Subcutaneous adipose tissue (tissue), 4 donors: Measurements from ENCODE around the gene TMEM132E. TPM values are rescaled to one million over a fixed set of nuclear protein-coding genes. Genes with fewer than 3 reads are reported as not detected.

ENCODE experiments used
- CTCF ChIP-seq: fragments of 450-650 bp; IDR thresholded peaks from one replicate; pipeline ENCODE4 v1.5.1; 2016; ENCODE audit warnings: low read depth, mild to moderate bottlenecking, control low read depth, antibody characterized with exemption, moderate library complexity
- total RNA-seq, 4 donors: library from RNA; depleted of rRNA; stranded (reverse); fragments of >200 nt; gene quantifications; one replicate each; pipeline ENCODE4 v1.1.0, GENCODE V29; 2016

TMEM132E gene
- total RNA-seq, 4 donors from 2014 or later, result 0.17 to 1.5 (median 0.27) TPM

GRCh38 chr17:34588266-34588665 lies 8.9 kb downstream of the TMEM132E start:
- TF ChIP-seq CTCF, result no peak

GRCh38 chr17:34589120-34589965 lies 10.0 kb downstream of the TMEM132E start:
- TF ChIP-seq CTCF, result no peak

GRCh38 chr17:34592002-34592401 lies 12.6 kb downstream of the TMEM132E start:
- no peak for TF ChIP-seq CTCF

- no peak for TF ChIP-seq CTCF
Observed at GRCh38 chr17:34596920-34597319, 17.5 kb downstream of the TMEM132E start.

GRCh38 chr17:34598161-34598776 lies 18.9 kb downstream of the TMEM132E start:
- no peak for TF ChIP-seq CTCF

- no peak for TF ChIP-seq CTCF
Observed at GRCh38 chr17:34601416-34601815, 22.0 kb downstream of the TMEM132E start.

- no peak for TF ChIP-seq CTCF
Observed at GRCh38 chr17:34603974-34604373, 24.6 kb downstream of the TMEM132E start.
